Activated CD4-positive, alpha-beta T cell treated with anti-CD3 and anti-CD28 coated beads, Interleukin-2, amount 50 U/mL, for 16 hours (primary cell): ENCODE data around the gene NPLOC4.
"Not testable (repeated sequence)": the region's sequence is repeated elsewhere in the genome, so short reads cannot be mapped to it uniquely, and the experiment has no call there.

Source experiments
- DNase-seq: peaks from one replicate; pipeline ENCODE4 v3.0.0-alpha.2; 2020

NPLOC4 gene

GRCh38 chr17:81543756-81544155 lies 93.2 kb downstream of the NPLOC4 start:
- no peak for DNase-seq

DNA sequence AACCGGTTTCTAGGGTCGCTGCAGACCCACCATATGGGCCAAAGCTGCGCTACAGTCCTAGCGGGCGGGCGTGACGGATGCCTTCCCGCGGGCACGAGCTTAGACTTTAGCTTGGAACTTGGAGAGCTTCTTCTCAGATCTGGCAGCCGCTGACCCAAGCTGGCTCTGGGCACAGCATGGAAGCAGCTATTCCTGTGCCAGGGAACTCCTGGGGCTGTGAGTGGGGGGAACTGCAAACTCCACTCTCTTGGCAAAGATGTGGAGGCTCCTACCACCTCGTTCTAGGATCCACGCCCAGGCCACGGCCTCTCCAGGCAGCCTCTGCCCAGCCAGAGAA lies 93.6 kb downstream of the NPLOC4 start:
- no peak for DNase-seq

GRCh38 chr17:81542431-81543338 lies 94.2 kb downstream of the NPLOC4 start:
- DNase-seq, result no peak

DNA sequence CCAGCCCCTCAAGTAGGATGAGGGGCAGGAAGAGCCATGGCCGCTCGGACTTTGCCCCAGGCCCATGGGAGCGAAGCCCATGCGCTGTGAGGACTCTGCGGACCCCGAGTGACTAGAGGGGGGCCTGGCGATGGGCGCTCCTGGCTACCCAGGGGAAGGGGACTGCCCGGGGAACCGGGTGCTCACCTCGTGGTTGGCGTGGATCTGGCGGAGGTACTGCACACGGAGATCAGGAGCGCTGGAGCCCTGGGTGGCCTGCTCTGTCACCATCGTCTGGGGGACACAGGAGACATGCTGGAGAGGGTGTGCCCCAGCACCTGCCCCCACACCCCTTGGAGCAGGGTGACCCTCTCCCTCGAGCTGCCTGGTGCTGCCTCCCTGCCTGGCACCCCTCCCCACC lies 95.8 kb downstream of the NPLOC4 start:
- DNase-seq, result no peak

DNA sequence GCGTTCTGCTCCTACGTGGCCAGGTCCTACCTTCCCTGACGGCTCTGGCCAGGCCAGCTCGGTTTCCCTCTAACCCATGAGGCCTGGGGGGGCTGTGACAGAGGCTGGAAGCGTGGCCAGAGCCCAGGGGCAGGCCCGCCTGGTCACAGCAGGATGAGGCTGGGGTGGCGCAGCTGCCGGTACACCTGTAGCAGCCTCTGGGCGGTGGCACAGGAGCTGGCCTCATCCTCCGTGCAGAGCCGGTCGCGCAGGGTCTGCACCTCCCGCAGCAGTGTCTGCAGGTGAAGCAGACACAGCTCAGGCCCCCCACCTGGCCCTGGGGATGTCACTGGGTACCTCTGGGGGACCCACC lies 96.3 kb downstream of the NPLOC4 start:
- DNase-seq, result no peak

DNA sequence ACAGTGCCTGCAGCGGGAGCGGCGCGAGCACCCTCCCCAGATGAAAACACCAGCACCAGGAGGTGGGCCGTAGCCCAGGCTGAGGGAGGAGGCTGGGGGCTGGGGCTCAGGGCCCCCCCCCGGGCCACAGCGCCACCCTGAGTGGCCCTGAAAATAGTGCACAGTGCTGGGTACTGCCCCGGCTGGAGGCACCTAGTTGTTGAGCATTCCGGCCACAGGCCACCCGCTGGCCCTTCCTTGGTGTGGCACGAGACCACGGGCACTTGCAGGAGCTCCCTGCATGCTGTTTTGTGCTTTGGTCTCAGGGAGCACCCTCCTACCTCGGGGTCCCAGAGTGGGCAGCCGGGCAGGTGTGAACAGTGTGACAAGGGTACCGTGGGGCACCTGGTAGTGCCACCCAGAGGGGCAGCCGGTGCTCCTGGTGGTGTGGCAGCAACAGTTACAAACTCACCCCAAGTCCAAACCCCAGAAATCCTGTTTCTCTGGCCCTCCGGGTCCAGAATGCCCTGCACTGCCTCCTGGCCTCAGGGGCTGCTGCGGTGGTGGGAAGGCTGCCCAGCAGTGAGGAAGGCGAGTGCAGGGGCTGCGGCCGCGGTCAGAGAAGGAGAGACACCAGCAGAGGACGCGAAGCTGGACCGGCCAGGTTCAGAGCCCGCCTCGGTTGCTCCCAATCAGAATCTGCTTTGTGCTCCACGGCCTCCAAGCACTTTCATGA lies 96.8 kb downstream of the NPLOC4 start:
- no peak for DNase-seq

- no peak for DNase-seq
These were observed 97.4 kb downstream of the NPLOC4 start for GRCh38 chr17:81539571-81539900.

DNA sequence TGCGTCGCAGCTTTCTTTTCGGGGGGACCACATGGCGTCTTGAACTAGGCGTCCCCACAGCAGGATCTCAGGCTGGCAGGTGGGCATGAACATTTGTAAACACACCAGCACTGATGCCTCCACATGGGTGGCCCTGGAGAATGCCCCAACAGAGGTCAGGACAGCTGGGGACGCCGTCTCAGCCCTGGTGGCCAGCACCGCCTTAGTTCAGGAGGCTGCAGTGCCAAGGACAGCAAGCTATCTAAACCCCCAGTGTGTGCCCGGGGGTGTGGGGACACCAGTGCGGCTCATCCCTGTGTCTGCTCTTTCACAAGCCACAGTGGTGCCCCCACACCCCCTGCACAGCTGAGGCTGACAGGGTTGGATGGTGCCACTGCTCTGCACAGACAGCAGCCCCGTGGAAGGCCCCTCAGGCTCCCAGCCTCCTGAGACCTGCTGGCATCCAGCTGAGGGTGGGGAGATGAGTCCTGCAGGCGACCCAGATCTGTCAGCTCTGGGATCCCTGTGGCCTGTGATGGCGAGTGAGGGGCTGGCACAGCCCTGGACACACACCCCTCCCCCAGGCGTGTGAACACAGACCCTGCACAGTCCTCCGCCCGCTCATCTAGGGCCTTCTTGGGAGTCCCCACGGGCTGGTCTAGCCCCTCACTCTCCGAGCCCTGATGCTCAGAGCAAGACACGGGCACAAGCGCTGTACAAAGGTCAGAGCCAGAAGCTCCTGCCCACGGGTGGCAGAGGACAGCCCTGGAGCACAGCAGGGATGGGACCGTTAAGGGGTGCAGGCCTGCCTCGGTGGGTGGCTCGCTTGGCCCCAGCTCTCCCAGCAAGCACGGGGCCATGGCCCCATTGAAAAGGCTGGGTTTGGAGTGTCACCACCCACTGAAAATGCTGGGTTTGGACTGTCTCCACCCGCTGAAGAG lies 98.0 kb downstream of the NPLOC4 start:
- no peak for DNase-seq

DNA sequence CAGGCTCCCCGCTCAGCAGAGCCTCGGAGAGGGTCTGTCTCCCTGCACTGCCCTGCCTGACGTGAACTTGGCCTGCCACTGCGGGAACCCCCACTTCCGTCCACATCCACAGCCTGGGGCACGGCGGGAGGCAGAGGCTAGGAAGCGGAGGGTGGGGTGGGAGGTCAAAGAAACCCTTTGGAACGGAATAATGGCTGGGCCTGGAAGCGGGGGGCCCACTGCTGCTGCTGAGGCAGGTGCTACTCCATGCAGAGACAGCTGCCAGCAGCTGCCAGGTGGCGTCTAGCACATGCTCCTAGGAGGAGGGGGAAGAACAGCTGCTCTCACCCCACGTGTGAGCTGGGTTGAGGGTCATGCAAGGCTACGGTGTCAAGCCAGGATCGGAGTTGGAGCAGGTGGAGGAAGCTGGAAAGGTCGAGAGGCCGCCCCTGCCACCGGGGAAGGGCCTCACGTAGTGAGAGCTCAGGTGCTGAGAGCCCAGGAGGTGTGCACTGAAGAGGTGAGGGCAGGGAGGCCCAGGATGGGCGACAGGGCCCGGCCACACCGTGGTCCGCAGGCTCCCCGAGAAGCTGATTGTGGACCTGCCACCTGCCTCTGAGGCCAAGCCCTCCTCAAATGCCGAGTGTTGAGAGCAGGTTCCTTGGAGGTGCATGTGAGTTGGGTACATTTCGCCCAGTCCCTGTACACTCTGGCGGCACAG lies 98.9 kb downstream of the NPLOC4 start:
- DNase-seq, result no peak

DNA sequence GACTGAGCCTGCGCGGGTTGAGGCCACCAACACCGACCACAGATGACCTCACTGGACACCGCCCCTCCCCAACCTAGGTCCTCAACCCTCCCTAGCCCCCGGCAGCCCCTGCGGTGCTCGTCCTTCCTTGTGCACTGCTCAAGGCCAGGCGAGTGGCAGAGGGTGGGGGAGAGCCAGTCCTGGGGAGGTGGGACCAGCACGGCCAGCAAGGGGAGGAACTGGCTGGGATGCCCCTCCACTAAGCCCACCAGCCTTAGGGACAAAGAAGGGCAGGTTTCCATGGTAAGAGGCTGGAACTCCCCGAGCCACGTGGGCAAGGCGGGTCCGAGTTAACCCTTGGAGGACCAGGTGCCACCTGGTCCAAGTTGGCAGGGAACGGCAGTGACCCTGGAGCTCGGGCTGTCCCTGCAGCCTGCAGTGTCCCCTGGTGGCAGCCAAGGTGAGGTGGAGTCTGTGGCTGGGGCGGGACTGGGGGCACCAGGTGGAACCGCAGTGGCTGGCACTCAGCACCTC lies 99.5 kb downstream of the NPLOC4 start:
- DNase-seq, result no peak

- DNase-seq, result no peak
These were observed 100.3 kb downstream of the NPLOC4 start for GRCh38 chr17:81536299-81537290.

DNA sequence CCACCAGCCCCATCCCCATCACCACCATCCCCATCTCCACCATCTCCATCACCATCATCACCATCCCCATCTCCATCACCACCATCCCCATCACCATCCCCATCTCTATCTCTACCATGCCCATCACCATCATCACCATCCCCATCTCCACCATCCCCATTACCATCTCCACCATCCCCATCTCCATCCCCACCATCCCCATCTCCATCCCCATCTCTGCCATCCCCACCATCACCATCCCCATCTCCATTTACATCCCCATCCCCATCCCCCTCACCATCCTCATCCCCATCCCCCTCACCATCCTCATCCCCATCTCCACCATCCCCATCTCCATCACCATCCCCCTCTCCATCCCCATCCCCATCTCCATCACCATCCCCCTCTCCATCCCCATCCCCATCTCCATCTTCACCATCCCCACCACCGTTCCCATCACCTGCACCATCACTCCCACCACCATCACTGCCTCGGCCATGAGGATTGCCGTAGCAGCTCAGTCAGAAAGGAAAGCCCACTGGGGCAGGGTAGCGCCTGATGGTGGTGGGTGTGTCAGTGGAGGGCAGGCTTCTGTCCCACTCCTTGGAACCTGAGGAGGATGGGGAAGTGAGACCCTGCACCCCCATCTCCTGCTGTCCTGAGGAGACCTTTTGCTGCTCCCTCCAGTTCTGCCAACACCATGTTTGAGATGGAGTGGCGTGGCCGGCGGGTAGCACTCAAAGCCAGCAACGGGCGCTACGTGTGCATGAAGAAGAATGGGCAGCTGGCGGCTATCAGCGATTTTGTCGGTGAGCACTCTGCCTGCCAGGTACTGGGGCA lies 101.2 kb downstream of the NPLOC4 start:
- DNase-seq, result no peak

GRCh38 chr17:81535007-81535328 lies 101.9 kb downstream of the NPLOC4 start:
- DNase-seq, result no peak

GRCh38 chr17:81534157-81535006 lies 102.5 kb downstream of the NPLOC4 start:
- DNase-seq, result no peak

DNA sequence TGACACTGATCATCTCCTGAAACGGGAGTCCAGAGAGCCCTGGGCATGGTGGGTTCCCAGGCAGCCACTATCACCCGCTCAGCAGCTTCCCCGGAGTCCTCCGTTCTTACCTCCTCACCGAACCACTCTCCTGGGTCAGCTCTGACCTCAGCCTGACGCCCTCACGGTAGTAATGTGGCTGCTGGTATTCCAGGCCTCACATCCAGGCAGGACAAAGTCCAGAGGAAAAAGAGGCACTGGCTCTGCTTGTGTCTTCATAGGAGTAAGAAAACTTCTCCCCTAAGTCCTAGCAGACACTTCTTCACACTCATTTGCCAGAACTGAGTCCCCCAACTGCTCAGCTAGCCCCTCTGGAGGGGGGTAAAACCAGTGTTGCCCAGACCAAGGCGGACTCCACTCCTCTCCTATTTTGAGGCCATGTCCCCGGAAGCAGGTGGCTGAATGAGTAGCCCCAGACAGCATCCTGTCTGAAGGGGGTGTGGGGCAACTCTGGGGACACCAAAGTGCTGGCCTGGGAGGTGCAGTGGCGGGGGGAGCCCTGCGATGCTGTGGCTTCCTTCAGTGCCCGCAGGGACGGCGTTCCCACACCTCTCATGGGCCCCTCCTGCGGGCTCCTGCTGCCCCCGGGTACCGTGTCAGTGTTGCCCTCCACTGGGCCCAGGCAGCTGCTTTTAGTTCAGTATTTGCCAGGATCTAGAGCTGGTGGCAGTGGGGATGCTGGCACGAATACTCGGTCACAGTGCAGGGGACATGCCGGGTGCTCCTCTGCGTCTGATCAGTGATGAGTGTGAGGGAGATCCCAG lies 103.4 kb downstream of the NPLOC4 start:
- no peak for DNase-seq

DNA sequence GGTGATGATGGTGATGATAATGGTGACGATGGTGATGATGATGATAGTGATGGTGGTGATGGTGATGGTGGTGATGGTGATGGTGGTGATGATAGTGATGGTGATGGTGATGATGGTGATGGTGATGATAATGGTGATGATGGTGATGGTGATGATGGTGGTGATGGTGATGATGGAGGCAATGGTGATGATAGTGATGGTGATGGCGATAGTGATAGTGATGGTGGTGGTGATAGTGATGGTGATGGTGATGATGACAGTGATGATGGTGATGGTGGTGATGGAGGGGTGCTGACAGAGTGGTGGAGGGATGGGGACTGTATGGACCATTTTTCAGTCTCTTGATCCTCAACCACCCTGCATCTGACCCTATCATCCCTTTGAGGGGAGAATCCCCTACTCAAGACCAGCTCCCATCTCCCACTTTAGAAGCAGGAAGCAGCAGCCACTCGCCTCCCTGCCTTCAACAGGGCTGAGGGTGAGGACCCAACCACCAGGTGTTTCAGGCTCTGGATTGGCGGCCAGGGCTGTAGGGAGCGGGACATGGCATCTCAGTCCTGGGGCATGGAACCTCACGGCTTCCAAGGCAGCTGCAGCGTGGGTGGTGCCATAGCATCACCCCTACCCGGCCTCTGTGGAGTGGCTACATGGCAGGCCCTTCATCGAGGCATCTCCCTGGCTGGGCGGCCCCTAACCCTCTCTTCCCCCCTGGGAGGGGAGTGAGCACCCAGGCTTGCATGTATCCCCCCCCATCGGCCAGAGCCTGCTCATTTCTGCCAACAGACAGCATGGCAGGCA lies 104.2 kb downstream of the NPLOC4 start:
- DNase-seq, result no peak

DNA sequence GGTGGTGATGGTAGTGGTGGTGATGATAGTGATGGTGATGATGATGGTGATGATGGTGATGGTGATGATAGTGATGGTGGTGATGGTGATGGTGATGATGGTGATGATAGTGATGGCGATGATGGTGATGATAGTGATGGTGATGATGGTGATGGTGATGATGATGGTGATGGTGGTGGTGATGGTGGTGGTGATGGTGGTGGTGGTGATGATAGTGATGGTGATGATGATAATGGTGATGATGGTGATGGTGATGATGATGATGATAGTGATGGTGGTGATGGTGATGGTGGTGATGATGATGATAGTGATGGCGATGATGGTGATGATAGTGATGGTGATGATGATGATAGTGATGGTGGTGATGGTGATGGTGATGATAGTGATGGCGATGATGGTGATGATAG lies 104.9 kb downstream of the NPLOC4 start:
- DNase-seq, result not testable (repeated sequence)

DNA sequence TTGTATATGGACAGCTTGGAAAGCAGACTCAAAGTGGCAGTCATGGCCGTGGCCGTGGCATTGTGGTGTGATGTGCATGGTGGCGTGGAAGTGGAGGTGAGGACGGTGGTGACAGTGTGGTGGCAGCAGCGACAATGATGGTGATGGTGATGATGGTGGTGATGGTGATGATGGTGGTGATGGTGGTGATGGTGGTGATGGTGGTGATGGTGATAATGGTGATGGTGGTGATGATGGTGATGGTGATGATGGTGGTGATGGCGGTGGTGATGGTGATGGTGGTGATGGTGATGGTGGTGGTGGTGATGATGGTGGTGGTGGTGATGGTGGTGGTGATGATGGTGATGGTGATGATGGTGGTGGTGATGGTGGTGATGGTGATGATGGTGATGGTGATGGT lies 105.9 kb downstream of the NPLOC4 start:
- DNase-seq, result not testable (repeated sequence)
